Left lung (tissue), 10 donors: ENCODE results near the gene LEMD3. TPM values are rescaled to one million over a fixed set of nuclear protein-coding genes. Genes with fewer than 3 reads are reported as not detected.

ENCODE experiments used
- ATAC-seq: fragments of 200-7000 bp; cut with Tn5 transposase; one replicate; pipeline ENCODE4 v1.9.1; 2020; ENCODE audit warnings: moderate library complexity
- DNase-seq, 4 donors: peaks; one replicate each; pipeline ENCODE4 v3.0.0-alpha.2; 2013 to 2020
- H3K27ac ChIP-seq, 2 donors: fragments of 200-600 bp; sonication (generic) in 1 of 2; one replicate each; pipeline versions ENCODE4 v1.5.0 to v1.8.0; 2020 to 2021
- H3K27me3 ChIP-seq, 2 donors: fragments of 200-600 bp; sonication (generic) in 1 of 2; one replicate each; pipeline versions ENCODE4 v1.5.0 to v1.8.0; 2020 to 2021
- H3K36me3 ChIP-seq, 2 donors: fragments of 200-600 bp; sonication (generic) in 1 of 2; one replicate each; pipeline versions ENCODE4 v1.5.0 to v1.8.0; 2020 to 2021
- H3K4me1 ChIP-seq, 2 donors: fragments of 200-600 bp; one replicate each; pipeline ENCODE4 v1.8.0; 2021
- H3K4me3 ChIP-seq, 2 donors: fragments of 200-600 bp; sonication (generic) in 1 of 2; one replicate each; pipeline versions ENCODE4 v1.5.0 to v1.8.0; 2020 to 2021; ENCODE audit warnings: mild to moderate bottlenecking in 1 of 2
- H3K9me3 ChIP-seq, 2 donors: fragments of 200-600 bp; sonication (generic) in 1 of 2; one replicate each; pipeline versions ENCODE4 v1.5.0 to v1.8.0; 2020 to 2021
- CTCF ChIP-seq, 2 donors: fragments of 200-600 bp; sonication (generic) in 1 of 2; IDR thresholded peaks; one replicate each; pipeline versions ENCODE4 v1.5.0 to v1.8.0; 2021; ENCODE audit warnings: antibody characterized with exemption in 2 of 2
- intact Hi-C, 2 donors: fragments of 100-400 bp; cut with DNase I; formaldehyde crosslinking; loops; one replicate each; pipeline versions ENCODE4 v1.11.2 to v1.14.2; 2022
- polyA plus RNA-seq, 6 donors: library from polyadenylated mRNA; unstranded; fragments of 120-200 nt; gene quantifications; one replicate each; pipeline ENCODE4 v1.2.1, GENCODE V29; 2013; ENCODE audit not compliant: insufficient read length in 6 of 6
- total RNA-seq, 2 donors: library from RNA; stranded (reverse); fragmentation: NEBNext Ultra II Directional; extraction: Animal tissue kit (Norgen Biotek cat#: 25700); gene quantifications; one replicate each; pipeline ENCODE4 v1.2.1, GENCODE V29; 2021
- donor health status: DM: no; HTN: yes; CAD: no.
- donor health status: DM: no; HTN: no; CAD: no.

Gene LEMD3
- total and polyA plus RNA-seq, 8 donors, result 26.5 to 47.0 (median 43.1) TPM

GRCh38 chr12:65204886-65205525 is 35.6 kb downstream of the LEMD3 start:
- DNase-seq, result no peak
- ATAC-seq, result no peak
- Histone ChIP-seq H3K36me3 (no peaks in the 10 kb centered on the region), H3K4me1 (peaks cover 0 to 34% of the 10 kb centered on the region in 2 donors), H3K4me3 (no peak overlapping the region), H3K27me3 (no peaks in the 10 kb centered on the region), H3K9me3 (no peaks in the 10 kb centered on the region), H3K27ac (no peak overlapping the region)
- intact Hi-C loops, result no loop called here
- no peak for TF ChIP-seq CTCF (IDR thresholded peaks at IDR 0.05)

GRCh38 chr12:65205886-65206285 is 36.5 kb downstream of the LEMD3 start:
- H3K27me3 ChIP-seq, result no peaks in the 10 kb centered on the region
- DNase-seq (no peak), ATAC-seq (no peak)
- no peak overlapping the region for H3K4me3 ChIP-seq
- TF ChIP-seq CTCF (IDR thresholded peaks at IDR 0.05), result no peak
- H3K27ac ChIP-seq, result no peak overlapping the region
- peaks cover 0 to 40% of the 10 kb centered on the region in 2 donors for H3K4me1 ChIP-seq
- no peaks in the 10 kb centered on the region for H3K36me3 ChIP-seq
- intact Hi-C loops, result no loop called here
- H3K9me3 ChIP-seq, result no peaks in the 10 kb centered on the region

- DNase-seq (no peak), ATAC-seq (no peak)
- Histone ChIP-seq H3K27ac (no peak overlapping the region), H3K36me3 (peaks cover 0 to 7% of the 10 kb centered on the region in 2 donors), H3K9me3 (no peaks in the 10 kb centered on the region), H3K27me3 (no peaks in the 10 kb centered on the region), H3K4me3 (no peak overlapping the region), H3K4me1 (peaks cover 0 to 34% of the 10 kb centered on the region in 2 donors)
- no peak for TF ChIP-seq CTCF (IDR thresholded peaks at IDR 0.05)
- intact Hi-C loops, result no loop called here
These were observed 38.7 kb downstream of the LEMD3 start for GRCh38 chr12:65208125-65208524.

- peaks cover 0 to 10% of the 10 kb centered on the region in 2 donors for H3K36me3 ChIP-seq
- H3K9me3 ChIP-seq, result no peaks in the 10 kb centered on the region
- peaks cover 0 to 34% of the 10 kb centered on the region in 2 donors for H3K4me1 ChIP-seq
- ATAC-seq, result no peak
- H3K27ac ChIP-seq, result no peak overlapping the region
- H3K27me3 ChIP-seq, result no peaks in the 10 kb centered on the region
- no peak for TF ChIP-seq CTCF (IDR thresholded peaks at IDR 0.05)
- intact Hi-C loops, result no loop called here
- no peak overlapping the region for H3K4me3 ChIP-seq
- DNase-seq, result no peak
These were observed 39.7 kb downstream of the LEMD3 start for GRCh38 chr12:65208964-65209654.

- H3K36me3 ChIP-seq, result peaks cover 0 to 15% of the 10 kb centered on the region in 2 donors
- H3K4me1 ChIP-seq, result peaks cover 0 to 30% of the 10 kb centered on the region in 2 donors
- no peak for TF ChIP-seq CTCF (IDR thresholded peaks at IDR 0.05)
- DNase-seq (no peak), ATAC-seq (no peak)
- no peak overlapping the region for H3K27ac ChIP-seq
- intact Hi-C loops, result no loop called here
- no peak overlapping the region for H3K4me3 ChIP-seq
- H3K9me3 ChIP-seq, result no peaks in the 10 kb centered on the region
- H3K27me3 ChIP-seq, result no peaks in the 10 kb centered on the region
These were observed 40.3 kb downstream of the LEMD3 start for GRCh38 chr12:65209655-65210043.
